ENCODE measurements around the gene ZNF568. TPM values are rescaled to one million over a fixed set of nuclear protein-coding genes. Genes with fewer than 3 reads are reported as not detected.

Gene ZNF568
- total RNA-seq, 1 experiment from 2014 or later, result 5.2 TPM

DNA sequence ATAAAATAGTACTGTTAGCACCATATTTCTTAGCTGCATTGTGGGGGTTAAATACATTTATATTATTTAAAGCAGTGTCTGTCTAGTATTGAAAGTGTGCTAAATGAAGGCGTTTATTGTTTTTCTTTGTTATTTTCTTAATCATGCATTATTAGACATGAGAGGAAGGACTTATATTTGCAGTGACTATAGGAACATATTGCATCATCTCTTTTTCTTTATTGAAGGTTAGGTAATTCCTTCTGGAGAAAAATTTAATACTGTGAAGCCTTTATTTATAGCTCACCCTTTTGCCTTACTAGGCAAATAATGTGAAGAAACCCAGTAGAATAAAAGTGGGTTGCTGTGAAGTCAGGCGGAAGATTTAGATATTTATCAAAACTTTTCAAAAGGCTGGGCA, 83.2 kb downstream of the ZNF568 start:
- no peak for DNase-seq (ENCODE audit: low read depth)

DNA sequence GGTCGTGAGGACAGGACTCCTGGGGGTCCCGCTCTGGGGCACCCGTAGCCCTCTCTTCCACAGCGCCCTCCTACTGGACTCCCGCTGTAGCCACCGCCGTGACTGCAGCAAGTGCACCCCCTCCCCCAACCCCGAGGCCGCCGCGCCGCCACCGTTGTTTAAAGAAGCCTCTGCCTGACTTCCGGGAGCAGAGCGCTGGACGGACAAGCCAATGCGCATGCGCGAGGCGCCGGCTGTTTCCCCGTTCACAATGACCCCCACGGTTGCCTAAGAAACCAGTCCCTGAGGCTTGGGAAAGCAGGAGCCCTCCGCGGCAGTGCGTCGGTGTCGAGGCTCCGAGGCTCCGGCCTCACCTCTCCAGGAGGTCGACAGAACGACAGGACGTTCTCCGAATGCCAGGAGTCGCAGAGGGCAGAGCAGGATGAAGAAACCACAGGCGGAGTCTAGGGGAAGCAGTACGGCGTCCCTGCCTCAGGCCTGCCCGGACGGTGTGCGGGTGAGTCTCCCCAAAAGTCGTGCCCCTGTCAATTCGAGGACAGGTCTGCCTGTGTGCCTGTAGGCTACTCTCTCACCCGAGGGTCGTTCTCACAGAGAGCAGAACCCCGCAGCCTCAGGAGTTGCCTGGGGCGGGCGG, 91.6 kb downstream of the ZNF568 start:
- peak; percentile 50 for DNase-seq (ENCODE audit: low read depth)

DNA sequence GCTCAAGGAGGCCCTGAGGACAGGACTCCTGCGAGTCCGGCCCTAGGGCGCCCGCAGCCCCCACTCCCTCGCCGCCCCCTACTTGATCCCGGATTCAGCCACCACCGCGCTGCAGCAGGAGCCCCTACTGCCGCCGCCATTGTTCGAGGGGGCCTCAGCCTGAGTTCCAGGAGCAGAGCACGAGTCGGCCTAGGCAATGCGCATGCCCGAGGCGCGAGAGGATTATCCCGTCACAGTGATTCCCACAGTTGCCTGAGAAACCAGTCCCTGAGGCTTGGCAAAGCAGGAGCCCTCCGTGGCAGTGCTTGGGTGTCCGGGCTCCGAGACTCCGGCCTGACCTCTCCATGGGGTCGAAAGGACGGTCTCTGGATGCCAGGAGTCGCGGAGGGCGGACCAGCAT, 93.7 kb downstream of the ZNF568 start:
- no peak for DNase-seq (ENCODE audit: low read depth)

DNA sequence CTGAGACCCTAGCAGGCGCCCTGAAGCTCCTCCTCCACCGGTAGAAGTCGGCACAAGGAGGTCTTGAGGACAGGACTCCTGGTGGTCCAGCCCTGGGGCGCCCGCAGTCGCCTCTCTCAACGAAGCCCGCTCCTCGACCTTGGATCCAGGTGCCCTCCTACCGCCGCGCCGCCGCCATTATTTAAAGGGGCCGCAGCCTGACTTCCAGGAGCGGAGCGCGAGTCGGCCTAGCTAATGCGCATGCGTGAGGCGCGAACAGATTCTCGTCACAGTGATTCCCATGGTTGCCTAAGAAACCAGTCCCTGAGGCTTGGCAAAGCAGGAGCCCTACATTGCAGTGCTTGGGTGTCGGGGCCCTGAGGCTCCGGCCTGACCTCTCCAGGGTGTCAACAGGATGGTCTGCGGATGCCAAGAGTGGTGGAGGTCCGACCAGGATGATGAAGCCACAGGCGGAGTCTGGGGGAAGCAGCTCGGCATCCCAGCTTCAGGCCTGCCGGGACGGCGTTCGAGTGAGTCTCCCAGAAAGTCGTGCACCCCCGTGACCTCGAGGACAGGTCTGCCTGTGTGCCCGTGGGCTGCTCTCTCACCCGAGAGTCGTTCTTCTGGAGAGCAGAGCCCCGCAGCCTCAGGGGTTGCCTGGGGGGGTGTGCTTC, 96.1 kb downstream of the ZNF568 start:
- peak; percentile 26 for DNase-seq (ENCODE audit: low read depth)

DNA sequence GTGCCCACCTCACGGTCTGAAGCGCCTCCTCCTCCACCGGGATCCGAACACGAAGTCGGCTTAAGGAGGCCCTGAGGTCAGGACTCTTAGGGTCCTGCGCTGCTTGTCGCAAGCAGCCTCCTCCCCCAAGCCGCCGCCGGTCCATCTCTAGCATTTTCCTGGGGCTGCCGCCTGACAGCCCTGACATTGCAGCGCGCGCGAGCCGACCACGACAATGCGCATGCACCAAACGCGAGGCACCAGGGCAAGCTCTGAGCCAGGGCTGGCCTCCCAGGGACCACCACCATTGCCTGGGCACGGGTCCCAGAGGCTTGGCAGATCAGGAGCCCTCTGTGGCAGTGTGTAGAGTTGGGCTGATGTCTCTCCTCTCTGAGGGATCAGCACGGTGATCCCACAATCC, 98.3 kb downstream of the ZNF568 start:
- no peak for DNase-seq (ENCODE audit: low read depth)

DNA sequence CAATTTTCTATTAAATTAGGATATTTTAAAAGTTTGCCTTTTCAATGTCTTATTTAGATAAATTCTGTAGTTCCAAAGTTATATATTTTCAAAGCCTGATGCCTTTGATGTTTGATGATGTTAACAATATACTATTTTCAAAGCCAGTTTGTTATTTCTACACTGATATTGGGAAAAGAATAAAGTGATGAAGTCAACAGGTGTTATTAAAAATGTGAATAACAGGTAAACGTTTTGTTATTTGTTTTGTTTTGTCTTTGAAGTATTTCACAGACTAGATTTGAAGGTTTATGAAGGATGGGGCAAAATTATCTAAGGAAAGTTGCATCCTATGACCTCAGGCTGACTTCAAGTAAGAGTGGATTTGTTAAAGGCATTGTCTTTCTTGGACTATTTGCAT, 129.0 kb downstream of the ZNF568 start:
- no peak for DNase-seq (ENCODE audit: low read depth)

Other genes starting within 250 kb of the ZNF568 start
- 6.3 and 8.3 TPM in 2 replicates for gene ZNF461, start 249.5 kb upstream of the ZNF568 start, total RNA-seq (2014; rRNA removed; shearing (Covaris generic))
- 3.5 and 7.2 TPM in 2 replicates for gene ZNF567, start 228.7 kb upstream of the ZNF568 start, total RNA-seq (2014; rRNA removed; shearing (Covaris generic))
- 8.7 and 11.4 TPM in 2 replicates for gene ZNF850, start 143.5 kb upstream of the ZNF568 start, total RNA-seq (2014; rRNA removed; shearing (Covaris generic))
- 4.0 and 12.7 TPM in 2 replicates for gene ZNF790, start 77.9 kb upstream of the ZNF568 start, total RNA-seq (2014; rRNA removed; shearing (Covaris generic))
- gene ZNF345, start 65.5 kb upstream of the ZNF568 start, total RNA-seq (2014; rRNA removed; shearing (Covaris generic)), result 0.24 and 2.5 TPM in 2 replicates
- gene ZNF829, start within 50 bp of the ZNF568 start, total RNA-seq (2014; rRNA removed; shearing (Covaris generic)), result 5.9 and 9.2 TPM in 2 replicates
- gene ZNF420, start 162.1 kb downstream of the ZNF568 start, total RNA-seq (2014; rRNA removed; shearing (Covaris generic)), result 8.7 and 9.7 TPM in 2 replicates